K562 (cell line): Measurements from ENCODE around the gene HRC. TPM values are rescaled to one million over a fixed set of nuclear protein-coding genes. Genes with fewer than 3 reads are reported as not detected.

Source experiments
- CUX1 ChIP-seq: fragments of 200-800 bp; sonication (Bioruptor generic); IDR thresholded peaks from 2 replicates; pipeline ENCODE4 v1.6.1; 2016; ENCODE audit warnings: missing genetic modification characterization, missing compliant biosample characterization
- CXXC5 ChIP-seq: fragments of 250-450 bp; sonication (Bioruptor Pico); IDR thresholded peaks from 2 replicates; pipeline ENCODE4 v1.8.0; 2022; ENCODE audit warnings: inconsistent platforms, mild to moderate bottlenecking, moderate library complexity
- MCM5 ChIP-seq: fragments of 450-650 bp; IDR thresholded peaks from 2 replicates; pipeline ENCODE4 v1.6.1; 2016; ENCODE audit warnings: low read depth
- MGA ChIP-seq: fragments of 450-650 bp; IDR thresholded peaks from 2 replicates; pipeline ENCODE4 v1.6.1; 2016; ENCODE audit warnings: mild to moderate bottlenecking, moderate library complexity
- NFIX ChIP-seq: fragments of 250-450 bp; sonication (Bioruptor Pico); IDR thresholded peaks from 2 replicates; pipeline ENCODE4 v1.4.0; 2020; ENCODE audit warnings: low read depth, mild to moderate bottlenecking, moderate library complexity
- UBTF ChIP-seq, 2 experiments: IDR thresholded peaks; 2 replicates each; pipeline ENCODE4 v1.6.1; 2012; ENCODE audit warnings: improper control_type of control experiment in 2 of 2, low read depth in 2 of 2, low read length in 2 of 2, borderline replicate concordance in 1 of 2
- polyA plus RNA-seq, 8 experiments: library from polyadenylated mRNA; depleted of rRNA in 4 of 8; stranded (reverse) in 5 of 8; unstranded in 3 of 8; fragments of >200 nt; fragmentation: Nextera tagmentation in 2 of 8; fragmentation: Illumina TruSeq in 1 of 8; extraction: Ambion mirVana in 2 of 8; extraction: Trizol in 1 of 8; gene quantifications; 2 replicates each; pipeline versions ENCODE4 v1.2.1 to v1.2.3, GENCODE V29; 2011 to 2014; ENCODE audit warnings: inconsistent platforms in 1 of 8, missing spikeins in 1 of 8
- total RNA-seq, 7 experiments: library from RNA; depleted of rRNA in 6 of 7; stranded (reverse); fragments of >200 nt in 6 of 7; fragmentation: Illumina TruSeq in 2 of 7; extraction: Trizol in 2 of 7; gene quantifications; 2 replicates each; pipeline versions ENCODE4 v1.2.1 to v1.2.3, GENCODE V29; 2011 to 2021; ENCODE audit warnings: low replicate concordance in 1 of 7

HRC gene
- total and polyA plus RNA-seq, 9 of the 15 experiments (the other 6 are each of a cell fraction or from before 2014, with no cell fraction given): 0.66 to 18.7 (median 13.1) TPM

GRCh38 chr19:49119411-49120324 is 35.5 kb downstream of the HRC start, which contains the start of gene PPFIA3 (continued):
- TF ChIP-seq MGA (peak; percentile 58; the same call in 1 of the 2 replicates), UBTF (IDR thresholded peaks at IDR 0.05; ENCODE audit: borderline replicate concordance in 1 of 2, low read depth in 2 of 2, low read length in 2 of 2) (peak; percentile 99), MCM5 (no peak), NFIX (no peak), CXXC5 (CRISPR knock-in tag) (peak; percentile 65), CUX1 (CRISPR knock-in tag) (no peak)
